GM19240 (cell line): ENCODE measurements around the gene PLA2G12A.

ENCODE experiments used
- DNase-seq: peaks from one replicate; pipeline ENCODE4 v3.0.0; 2011; ENCODE audit warnings: low spot score; ENCODE audit not compliant: insufficient read length

PLA2G12A gene

GRCh38 chr4:109729117-109729717 lies 653 bp downstream of the PLA2G12A start:
- peak; percentile 2 for DNase-seq

- DNase-seq: no peak
These were observed 1.5 kb downstream of the PLA2G12A start for GRCh38 chr4:109728385-109728784.

- DNase-seq: no peak
These were observed 6.8 kb downstream of the PLA2G12A start for GRCh38 chr4:109723110-109723509.

- no peak for DNase-seq
These were observed 7.5 kb downstream of the PLA2G12A start for GRCh38 chr4:109722357-109722756.

DNA sequence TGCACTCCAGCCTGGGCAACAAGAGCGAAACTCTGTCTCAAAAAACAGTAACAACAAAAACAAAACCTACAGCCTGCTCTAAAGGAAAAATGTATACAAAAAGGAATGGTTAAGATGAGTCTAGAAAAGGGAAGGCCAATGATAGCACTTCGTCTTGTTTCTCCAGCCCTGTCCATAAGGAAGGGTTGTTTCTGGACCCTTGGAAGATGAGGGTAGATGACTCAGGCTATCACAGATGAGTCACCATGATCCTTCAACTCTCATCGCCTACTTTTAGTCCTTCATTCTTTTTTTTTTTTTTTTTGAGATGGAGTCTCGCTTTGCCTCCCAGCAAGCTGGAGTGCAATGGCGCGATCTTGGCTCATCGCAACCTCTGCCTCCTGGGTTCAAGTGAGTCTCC lies 8.8 kb downstream of the PLA2G12A start:
- no peak for DNase-seq

- DNase-seq: no peak
These were observed 10.3 kb downstream of the PLA2G12A start for GRCh38 chr4:109719604-109720003.

DNA sequence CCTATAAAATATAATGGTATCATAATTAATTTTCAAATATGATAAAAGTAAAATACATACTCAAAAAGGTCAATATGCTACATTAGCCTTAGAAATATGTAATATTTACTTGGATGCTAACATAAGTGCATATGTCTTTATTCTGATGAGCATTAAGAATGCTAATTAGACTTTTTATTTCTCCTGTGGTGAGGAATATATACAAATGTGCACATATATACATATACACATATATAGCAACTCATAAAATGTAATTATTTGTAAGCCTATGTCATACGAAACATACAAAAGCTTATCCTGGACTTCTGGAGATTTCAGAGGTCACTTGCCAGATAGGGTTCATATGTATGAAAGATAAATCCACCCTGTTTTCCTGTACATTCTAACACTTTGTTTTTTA lies 11.1 kb downstream of the PLA2G12A start:
- no peak for DNase-seq

DNA sequence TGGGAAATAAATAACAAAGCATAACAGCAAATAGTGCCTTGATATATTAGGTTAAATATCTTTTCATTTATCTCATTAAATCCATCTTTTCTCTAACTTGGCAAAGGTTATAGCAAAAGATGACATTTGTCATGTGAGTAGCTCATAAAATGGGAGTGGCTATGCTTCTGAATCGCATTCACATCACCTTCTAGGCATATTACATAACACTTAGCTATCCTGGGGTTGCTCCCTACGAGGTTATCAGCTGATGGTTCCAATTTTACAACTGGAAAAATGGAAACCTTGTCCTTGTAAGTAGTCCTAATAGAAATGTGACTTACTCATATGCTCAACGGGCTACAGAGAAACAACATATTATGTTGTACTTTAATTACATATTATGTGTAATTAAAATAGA lies 16.4 kb downstream of the PLA2G12A start:
- no peak for DNase-seq

DNA sequence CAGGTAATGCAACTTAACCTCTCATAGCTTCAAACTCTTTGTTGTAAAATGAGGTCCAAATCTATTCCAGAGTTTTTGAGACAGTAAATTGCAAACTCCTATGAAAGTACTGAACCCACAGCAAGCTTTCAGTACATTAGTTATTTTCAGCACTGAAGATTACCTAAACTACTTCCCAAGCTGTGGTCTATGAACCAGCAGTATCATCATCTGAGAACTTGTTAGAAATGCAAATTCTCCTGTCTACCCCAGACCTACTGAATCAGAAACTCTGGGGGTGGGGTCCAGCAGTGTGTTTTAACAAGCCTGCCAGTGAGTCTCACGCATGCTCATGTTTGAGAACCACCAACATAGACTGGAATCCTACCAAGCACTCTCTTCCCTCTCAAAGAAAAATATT lies 20.9 kb downstream of the PLA2G12A start:
- DNase-seq: peak; percentile 8

DNA sequence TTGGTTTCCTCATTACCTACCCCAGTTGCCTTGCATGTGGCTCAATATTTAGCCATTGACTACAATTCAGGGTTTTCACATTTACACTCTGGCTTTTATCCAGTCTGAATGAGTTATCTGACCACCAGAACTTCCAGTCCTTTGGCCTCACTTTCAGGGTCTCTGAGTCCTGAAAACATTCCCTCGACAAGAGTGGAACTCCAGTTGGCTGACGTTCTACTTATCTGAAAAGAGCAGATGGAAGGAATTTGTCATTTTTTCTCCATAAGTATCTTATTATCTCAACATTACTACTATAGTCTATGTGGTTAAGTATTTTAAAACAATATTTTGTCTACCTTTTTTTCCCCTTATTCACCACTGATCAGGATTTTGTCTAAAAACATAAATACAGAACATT lies 21.4 kb downstream of the PLA2G12A start:
- no peak for DNase-seq

DNA sequence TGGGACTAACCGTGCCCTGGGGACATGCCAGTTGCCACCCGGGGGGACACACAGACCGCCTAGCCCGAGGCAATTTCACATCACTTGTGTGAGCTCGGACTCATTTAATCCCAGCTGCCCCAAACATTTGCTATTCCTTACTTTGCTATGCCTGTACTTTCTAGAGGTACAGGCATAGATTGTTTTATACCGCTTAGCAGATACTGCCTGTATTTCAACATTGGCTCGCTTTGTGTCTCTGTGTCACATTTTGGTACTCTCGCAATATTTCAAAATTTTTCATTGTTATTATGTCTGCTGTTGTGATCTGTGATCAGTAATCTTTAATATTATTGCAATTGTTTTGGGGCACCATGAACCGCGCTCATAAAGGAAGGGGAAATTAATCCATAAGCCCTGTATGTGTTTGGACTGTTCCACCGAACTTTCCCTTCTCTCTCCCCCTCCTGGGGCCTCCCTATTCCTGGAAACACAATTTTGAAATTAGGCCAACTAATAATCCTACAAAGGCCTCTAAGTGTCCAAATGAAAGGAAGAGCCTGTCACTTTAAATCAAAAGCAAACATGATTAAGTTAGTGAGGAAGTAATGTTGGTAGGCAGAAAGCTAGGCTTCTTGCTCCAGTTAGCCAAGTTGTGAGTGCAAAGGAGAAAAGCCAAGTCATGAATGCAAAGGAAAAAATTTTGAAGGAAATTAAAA lies 26.1 kb downstream of the PLA2G12A start:
- DNase-seq: no peak

DNA sequence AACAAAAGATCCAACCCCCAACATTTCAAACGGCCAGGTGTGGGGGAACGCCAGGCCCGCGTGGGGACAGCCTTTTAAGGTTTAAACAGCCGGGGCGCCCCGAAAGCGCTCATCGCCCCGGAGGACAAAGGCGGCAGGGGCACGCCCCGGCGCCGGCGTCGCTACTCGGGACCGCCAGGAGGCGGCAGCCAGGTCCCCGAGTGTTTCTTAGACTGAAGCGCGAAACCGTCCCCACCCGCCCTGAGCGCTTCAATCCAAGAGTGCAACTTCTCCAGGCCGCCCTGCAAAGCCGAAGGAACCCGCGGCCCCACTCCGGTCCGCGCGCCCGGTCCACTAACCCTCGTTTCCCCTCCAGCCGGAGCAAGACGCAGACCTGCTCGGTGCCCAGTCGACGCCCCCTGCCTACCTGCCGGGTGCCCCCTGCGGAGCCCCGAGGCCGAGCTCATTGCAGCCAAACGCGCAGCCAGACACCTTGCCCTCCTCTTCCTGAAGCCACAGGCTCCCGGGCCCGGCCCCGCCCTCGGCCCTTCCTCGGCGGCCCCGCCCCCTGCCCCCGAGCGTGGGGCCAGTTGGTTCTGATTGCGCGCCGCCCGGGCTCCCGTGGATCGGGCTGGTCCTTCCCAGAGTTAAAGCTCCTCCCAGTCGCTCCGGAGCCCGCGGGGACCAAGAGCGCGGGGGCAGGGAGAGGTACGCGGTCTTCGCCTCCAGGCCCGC lies 26.8 kb downstream of the PLA2G12A start, which contains the start of gene CASP6:
Gene CASP6, minus strand, starts transcription at position 496 of the 714 bp plus-strand sequence. Its CDS starts 50 bp downstream, at position 446.
- DNase-seq: peak; percentile 38

DNA sequence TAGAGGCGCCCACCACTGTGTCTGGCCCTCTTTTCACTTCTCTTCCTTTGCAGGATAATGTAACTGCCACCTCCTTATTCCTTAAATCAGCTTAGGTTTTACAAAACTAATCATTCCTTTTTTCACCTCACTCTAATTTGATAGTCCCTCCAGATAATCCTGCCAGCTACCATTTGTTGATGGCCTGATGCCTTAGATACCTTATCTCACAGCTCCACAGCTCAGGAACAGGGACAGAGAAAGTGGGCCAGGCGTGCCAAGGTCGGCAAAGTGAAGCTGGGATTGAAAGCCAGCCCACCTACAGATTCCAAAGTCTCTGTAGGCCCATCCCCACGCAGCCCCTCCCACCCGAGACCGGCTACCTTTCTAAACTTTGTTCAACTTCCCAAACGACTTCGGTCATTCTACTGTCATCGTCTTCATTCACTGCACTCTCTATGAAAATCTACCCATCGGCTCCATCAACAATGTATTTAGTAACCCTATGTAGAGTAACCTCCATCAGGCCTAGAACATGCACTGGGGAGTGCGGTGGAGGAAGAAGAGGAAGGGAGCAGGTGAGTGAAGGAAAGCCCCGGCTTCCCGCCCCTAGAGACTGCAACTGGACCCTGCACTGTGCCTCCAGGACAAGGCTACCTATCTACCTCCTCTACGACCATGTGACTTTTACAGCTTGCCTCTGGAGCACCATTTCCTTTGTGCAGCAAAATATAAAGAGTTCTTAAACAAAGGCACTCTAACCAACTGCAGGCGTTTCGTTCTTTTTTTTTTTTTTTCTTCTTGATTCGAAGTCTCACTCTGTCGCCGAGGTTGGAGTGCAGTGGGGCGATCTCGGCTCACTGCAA lies 28.1 kb downstream of the PLA2G12A start:
- DNase-seq: no peak

DNA sequence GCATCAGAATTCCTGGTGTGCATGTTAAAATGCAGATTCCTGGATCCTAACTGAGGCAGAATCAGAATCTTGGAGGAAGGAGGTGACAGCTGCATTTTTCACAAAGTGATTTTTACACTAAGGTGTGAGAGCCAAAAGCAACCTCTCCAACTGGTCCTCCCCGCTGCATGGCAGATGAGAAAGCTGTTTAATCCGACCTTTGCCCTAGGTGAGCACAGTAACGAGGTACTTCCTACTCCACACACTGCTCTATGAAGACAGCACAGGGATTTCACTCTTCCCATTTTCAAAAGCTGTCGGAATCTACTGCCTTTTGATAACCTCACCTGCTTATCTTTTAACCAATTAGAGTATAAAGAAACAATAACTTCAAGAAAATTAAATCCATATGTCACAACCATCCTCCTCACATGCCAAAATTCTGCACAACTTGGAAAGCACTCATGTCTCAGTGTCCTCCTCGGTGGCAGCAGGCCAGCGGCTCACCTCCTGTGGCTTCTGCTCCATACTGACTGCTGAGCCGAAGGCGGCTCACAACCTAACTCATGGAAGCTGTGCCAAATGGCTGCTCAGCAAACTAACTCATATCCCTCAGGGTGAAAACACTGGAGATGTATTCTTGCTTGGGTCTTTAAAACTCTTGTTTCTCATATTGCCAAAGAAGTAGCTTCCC lies 30.2 kb downstream of the PLA2G12A start:
- DNase-seq: no peak

- DNase-seq: no peak
These were observed 31.2 kb downstream of the PLA2G12A start for GRCh38 chr4:109698656-109699055.

GRCh38 chr4:109691411-109691920 lies 38.4 kb downstream of the PLA2G12A start:
- no peak for DNase-seq

DNA sequence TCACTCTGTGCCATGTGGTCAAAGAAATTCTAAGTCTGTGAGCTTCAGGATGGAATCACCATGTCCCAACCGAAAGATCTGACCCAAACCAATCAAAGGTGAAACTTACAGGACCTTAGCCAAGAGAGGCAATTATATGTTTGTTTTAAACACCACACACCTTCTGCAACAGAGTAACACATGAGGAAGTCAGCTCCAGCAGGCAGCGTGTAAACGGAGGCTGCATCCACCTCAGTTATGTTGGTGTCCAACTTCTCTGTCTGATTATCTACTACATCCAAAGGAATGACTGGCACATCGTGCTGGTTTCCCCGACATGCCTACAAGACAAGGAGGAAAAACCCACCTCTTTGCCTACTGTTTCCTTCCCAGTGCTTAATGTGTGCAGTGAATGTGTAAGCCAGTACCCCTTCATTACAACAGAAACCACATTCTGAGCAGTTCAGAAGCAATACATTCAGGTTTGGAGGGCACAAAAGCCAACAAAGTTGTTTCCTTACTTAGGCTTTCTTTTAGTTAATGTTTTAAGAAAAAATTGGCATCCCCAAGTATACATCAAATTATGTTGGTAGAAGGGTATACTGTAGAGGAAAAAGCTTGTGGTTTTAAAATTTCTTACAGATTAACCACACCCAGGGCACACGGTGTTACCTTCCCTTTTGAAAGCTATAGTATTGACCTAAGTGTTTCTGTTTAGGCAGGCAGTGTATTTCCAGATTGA lies 39.0 kb downstream of the PLA2G12A start:
- DNase-seq: no peak

DNA sequence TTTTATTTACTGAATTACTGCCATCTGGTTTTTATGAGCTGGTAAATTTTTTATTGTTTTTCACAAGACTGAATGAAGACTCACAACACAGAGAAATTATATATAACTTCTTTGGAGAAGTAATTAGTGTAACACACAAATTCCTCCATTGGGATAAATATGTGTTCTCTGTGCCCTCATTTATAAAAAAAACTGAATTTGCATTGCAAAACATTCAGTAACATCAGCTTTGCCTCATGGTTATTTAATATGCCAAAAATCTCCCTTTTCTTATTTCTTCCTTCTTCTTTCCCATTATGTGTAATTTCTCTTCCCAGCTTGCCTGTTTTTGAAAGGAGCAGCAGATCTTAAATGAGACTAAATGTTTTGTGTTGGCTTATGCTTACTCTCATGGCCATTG lies 45.1 kb downstream of the PLA2G12A start:
- no peak for DNase-seq

DNA sequence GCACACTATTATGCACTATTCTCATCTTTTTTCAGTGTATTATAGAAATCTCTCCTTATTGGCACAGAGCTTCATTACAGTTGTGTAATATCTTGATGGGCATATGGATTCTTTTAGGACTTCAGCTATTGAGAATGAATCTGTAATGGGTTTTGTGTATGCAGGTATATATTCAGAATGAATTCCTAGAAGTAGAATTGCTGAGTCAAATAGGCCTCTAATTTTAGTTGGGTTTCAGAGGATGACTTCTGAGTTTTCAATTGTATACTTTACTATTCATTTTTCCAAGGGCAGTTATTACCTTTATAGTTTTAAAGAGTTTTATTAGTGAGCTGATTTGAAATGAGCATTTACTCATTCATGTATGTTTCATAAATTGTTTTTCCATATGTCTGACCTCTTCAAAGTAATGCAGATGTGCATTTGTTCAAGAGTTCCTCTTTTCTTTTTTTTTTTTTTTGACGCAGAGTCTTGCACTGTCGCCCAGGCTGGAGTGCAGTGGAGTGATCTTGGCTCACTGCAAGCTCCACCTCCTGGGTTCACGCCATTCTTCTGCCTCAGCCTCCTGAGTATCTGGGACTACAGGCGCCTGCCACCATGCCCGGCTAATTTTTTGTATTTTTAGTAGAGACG lies 46.1 kb downstream of the PLA2G12A start:
- no peak for DNase-seq

GRCh38 chr4:109682875-109683274 lies 47.0 kb downstream of the PLA2G12A start:
- no peak for DNase-seq
